Right atrium auricular region (tissue), 2 donors: ENCODE results near the gene KRT73. TPM values are rescaled to one million over a fixed set of nuclear protein-coding genes. Genes with fewer than 3 reads are reported as not detected.

ENCODE experiments used
- DNase-seq: peaks from one replicate; pipeline ENCODE4 v3.0.0-alpha.2; 2019; ENCODE audit warnings: low spot score
- H3K27ac ChIP-seq, 2 donors: fragments of 200-600 bp; sonication (generic); 1 replicate in 1 of 2; 2 replicates in 1 of 2; pipeline ENCODE4 v1.5.1; 2016 to 2019
- H3K27me3 ChIP-seq, 2 donors: fragments of 200-600 bp; sonication (generic); one replicate each; pipeline versions ENCODE4 v1.5.1 to v1.6.0; 2017 to 2019
- H3K36me3 ChIP-seq: fragments of 200-600 bp; sonication (generic); one replicate; pipeline ENCODE4 v1.5.1; 2016
- H3K4me1 ChIP-seq, 2 donors: fragments of 200-600 bp; sonication (generic); one replicate each; pipeline versions ENCODE4 v1.5.1 to v1.6.0; 2017 to 2019
- H3K4me3 ChIP-seq, 2 donors: fragments of 200-600 bp; sonication (generic); 1 replicate in 1 of 2; 2 replicates in 1 of 2; pipeline ENCODE4 v1.5.1; 2017 to 2019; ENCODE audit warnings: mild to moderate bottlenecking in 1 of 2, moderate library complexity in 1 of 2
- H3K9me3 ChIP-seq, 2 donors: fragments of 200-600 bp; sonication (generic); one replicate each; pipeline ENCODE4 v1.5.1; 2019
- total RNA-seq, 2 donors: library from RNA; depleted of rRNA; stranded (reverse); fragments of >200 nt; gene quantifications; one replicate each; pipeline ENCODE4 v1.1.0, GENCODE V29; 2016
- TF ChIP-seq, protein P1 (sequence below), 2 donors: fragments of 200-600 bp; sonication (generic); IDR thresholded peaks; one replicate each; pipeline ENCODE4 v1.5.1; 2019; ENCODE audit warnings: antibody characterized with exemption in 2 of 2

The KRT73 gene
- total RNA-seq, 2 donors from 2014 or later, result not detected

DNA sequence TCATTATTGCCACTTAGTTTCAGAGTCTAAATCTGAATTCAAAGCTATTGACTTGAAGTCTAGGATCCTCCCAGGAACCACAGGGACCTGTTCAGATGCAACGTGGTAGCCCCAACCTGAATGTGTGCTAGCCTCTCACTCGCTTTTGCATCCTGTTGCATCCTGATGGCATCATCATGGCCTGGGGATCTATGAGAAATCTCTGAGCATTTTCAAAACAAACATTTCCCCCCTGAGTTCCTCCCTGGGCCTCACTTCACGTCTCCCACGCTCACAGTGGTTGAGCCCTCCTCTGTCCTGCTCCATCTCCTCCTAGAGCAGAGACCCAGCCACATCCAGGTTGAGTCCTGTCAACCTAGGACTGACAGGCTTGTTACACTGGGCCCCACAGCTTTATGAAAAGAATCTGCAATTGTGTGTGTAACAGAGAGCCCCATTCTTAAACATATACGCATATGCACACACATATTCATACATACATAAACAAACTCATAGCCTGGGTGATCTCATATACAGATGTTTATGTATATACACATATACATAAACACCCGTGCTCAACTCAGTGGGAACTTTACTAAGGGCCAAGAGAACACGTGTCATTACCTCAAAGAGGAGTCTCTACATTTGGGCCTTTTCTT is 11.7 kb downstream of the KRT73 start:
- DNase-seq, result peak; percentile 38
- no peak overlapping the region for H3K4me3 ChIP-seq
- no peaks in the 10 kb centered on the region for H3K36me3 ChIP-seq
- H3K27me3 ChIP-seq, result peaks cover 2 to 5% of the 10 kb centered on the region in 2 donors
- no peak overlapping the region for H3K27ac ChIP-seq
- TF ChIP-seq, protein P1, sequence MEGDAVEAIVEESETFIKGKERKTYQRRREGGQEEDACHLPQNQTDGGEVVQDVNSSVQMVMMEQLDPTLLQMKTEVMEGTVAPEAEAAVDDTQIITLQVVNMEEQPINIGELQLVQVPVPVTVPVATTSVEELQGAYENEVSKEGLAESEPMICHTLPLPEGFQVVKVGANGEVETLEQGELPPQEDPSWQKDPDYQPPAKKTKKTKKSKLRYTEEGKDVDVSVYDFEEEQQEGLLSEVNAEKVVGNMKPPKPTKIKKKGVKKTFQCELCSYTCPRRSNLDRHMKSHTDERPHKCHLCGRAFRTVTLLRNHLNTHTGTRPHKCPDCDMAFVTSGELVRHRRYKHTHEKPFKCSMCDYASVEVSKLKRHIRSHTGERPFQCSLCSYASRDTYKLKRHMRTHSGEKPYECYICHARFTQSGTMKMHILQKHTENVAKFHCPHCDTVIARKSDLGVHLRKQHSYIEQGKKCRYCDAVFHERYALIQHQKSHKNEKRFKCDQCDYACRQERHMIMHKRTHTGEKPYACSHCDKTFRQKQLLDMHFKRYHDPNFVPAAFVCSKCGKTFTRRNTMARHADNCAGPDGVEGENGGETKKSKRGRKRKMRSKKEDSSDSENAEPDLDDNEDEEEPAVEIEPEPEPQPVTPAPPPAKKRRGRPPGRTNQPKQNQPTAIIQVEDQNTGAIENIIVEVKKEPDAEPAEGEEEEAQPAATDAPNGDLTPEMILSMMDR (IDR thresholded peaks at IDR 0.05), result no peak
- no peaks in the 10 kb centered on the region for H3K9me3 ChIP-seq
- H3K4me1 ChIP-seq, result no peaks in the 10 kb centered on the region

DNA sequence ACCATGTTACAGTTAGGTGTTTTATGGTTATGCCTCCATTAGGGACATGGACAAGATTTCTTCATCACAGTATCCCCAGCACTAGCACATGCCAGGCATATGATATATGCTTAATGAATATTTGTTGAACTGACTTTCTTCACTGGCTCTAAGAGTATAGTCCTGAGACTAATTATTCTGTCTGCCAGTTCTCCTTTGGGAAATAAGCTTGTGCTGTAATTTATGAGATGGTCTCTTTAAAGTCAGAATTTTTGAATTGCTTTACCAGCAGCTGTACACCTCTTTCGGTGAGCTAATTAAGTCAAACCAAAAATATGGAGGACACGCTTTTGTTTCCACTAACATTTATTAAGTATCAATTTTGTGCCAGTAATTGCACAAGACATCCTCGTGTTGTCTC is 12.3 kb downstream of the KRT73 start:
- TF ChIP-seq, protein P1 (IDR thresholded peaks at IDR 0.05), result no peak
- peaks cover 0 to 3% of the 10 kb centered on the region in 2 donors for H3K4me1 ChIP-seq
- H3K4me3 ChIP-seq, result no peak overlapping the region
- no peaks in the 10 kb centered on the region for H3K9me3 ChIP-seq
- DNase-seq, result no peak
- H3K27me3 ChIP-seq, result peaks cover 2 to 5% of the 10 kb centered on the region in 2 donors
- H3K36me3 ChIP-seq, result no peaks in the 10 kb centered on the region
- H3K27ac ChIP-seq, result no peak overlapping the region

DNA sequence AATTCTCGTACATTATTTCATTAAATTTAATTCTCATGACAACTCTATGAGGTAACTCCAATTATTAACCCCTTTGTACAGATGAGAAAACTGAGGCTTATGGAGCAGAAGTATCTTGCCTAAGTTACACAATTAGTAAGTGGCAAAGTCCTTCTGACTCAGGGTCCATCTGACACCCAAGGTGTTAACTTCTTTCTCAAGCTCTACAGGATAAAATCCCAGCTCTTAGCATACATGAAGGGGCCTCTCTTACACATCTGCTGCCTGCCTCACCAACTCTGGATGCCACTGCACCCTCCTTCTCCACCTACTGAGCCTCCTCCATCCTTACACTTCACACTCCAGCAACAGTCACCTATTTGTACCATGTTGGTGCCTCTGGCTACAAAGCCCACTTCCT is 12.8 kb downstream of the KRT73 start:
- no peak overlapping the region for H3K27ac ChIP-seq
- TF ChIP-seq, protein P1 (IDR thresholded peaks at IDR 0.05), result no peak
- no peaks in the 10 kb centered on the region for H3K9me3 ChIP-seq
- peaks cover 0 to 4% of the 10 kb centered on the region in 2 donors for H3K4me1 ChIP-seq
- no peaks in the 10 kb centered on the region for H3K36me3 ChIP-seq
- DNase-seq, result no peak
- H3K27me3 ChIP-seq, result peaks cover 1 to 2% of the 10 kb centered on the region in 2 donors
- no peak overlapping the region for H3K4me3 ChIP-seq

DNA sequence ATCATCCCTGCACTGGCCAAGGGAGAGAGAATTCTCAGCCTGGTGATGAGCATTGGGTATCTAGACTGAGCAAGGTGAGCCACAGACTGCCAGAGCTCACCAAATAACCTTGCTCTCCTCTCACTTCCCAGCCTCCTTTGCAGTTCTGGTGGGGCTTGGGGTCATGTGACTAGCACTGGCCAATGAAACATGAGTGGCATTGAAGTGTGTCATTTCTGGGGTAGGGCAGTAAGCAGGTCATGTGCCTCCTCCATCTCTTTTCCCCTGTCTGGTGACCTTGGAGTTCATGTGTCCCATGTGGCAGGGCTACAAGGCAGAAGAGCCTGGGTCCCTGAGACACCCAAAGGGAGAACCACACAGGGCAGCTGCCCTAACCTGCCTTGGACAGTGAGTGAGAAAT is 13.5 kb downstream of the KRT73 start:
- peak; percentile 44 for DNase-seq
- Histone ChIP-seq H3K27me3 (peaks cover 0 to 2% of the 10 kb centered on the region in 2 donors), H3K4me1 (peaks cover 0 to 4% of the 10 kb centered on the region in 2 donors), H3K4me3 (no peak overlapping the region), H3K27ac (no peak overlapping the region), H3K9me3 (no peaks in the 10 kb centered on the region), H3K36me3 (no peaks in the 10 kb centered on the region)
- TF ChIP-seq, protein P1 (IDR thresholded peaks at IDR 0.05), result no peak

DNA sequence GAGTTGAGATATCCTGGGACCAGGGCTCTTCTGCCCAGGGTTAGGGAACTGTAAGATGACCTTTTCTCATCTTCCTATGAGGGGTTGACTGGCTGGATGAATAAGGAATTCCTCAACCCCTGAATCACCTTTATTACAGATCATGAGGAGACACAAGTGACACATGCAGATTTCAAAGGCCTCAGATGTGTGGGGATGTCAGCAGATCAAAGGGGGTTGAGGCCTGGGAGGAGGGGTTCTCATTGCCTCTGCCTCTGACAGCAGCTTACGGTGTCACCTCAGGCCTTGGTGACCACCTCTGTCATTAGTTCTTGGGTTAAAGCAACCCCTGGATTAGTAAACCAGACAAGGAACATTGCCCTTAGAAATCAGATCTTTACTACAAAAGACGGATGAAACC is 15.0 kb downstream of the KRT73 start:
- Histone ChIP-seq H3K36me3 (no peaks in the 10 kb centered on the region), H3K4me3 (no peak overlapping the region), H3K27me3 (peaks cover 0 to 2% of the 10 kb centered on the region in 2 donors), H3K9me3 (no peaks in the 10 kb centered on the region), H3K27ac (no peak overlapping the region), H3K4me1 (peaks cover 0 to 4% of the 10 kb centered on the region in 2 donors)
- TF ChIP-seq, protein P1 (IDR thresholded peaks at IDR 0.05), result no peak
- DNase-seq, result peak; percentile 23

DNA sequence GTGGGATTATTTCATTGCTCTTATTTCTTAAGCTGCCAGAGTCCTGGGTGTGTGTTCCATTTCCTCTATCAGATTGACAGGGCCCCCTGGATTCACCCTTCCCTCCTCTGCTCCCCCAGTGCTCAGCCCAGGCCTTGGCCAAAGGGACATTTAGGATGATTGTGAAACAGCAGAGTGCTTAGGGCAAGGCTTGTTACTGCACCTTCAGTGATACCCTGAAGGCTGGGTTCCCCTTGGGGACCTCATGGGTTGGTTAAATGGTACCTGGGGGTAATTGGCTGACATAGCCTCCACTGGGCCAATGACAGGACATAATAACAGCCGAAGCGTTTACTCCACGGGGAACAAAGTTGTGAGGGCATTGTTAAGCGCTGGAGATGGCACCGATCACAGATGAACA is 15.8 kb downstream of the KRT73 start:
- H3K4me1 ChIP-seq, result peaks cover 0 to 4% of the 10 kb centered on the region in 2 donors
- no peaks in the 10 kb centered on the region for H3K9me3 ChIP-seq
- no peaks in the 10 kb centered on the region for H3K36me3 ChIP-seq
- H3K4me3 ChIP-seq, result no peak overlapping the region
- no peak overlapping the region for H3K27ac ChIP-seq
- TF ChIP-seq, protein P1 (IDR thresholded peaks at IDR 0.05), result no peak
- peaks cover 0 to 2% of the 10 kb centered on the region in 2 donors for H3K27me3 ChIP-seq
- peak; percentile 47 for DNase-seq
